ENCODE results near the gene CHST8.

DNA sequence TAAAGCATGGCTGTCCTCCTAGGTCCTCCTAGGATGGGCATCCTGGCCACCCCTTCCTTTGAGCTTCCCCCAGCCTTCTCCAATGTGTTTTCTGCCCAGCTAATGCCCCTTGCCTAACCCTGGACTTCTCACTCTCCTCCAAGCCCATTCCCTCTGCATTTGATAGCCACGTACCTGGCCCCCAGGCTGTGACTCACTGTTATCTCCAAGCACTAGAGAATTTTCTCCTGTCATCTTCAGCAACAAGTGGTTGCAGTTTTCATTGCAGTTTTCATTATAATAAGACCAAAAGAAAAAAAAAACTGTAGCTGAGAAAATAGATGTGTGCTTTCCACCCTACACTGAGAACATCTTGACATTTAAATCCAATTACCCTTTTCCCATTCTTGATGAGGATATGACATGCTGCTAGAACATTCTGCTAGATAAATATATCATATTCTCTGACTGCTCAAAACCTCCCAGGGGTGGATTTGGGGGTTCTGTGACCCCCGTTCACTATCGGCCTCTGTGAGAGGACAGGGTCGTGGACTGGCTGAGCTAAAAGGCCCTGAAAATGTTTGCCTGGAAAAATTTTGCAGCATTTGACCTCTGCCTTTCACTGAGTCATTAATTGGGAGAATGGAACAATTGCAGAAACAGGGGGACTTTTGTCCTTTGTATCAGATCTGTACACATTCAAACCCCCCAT lies 116.1 kb downstream of the CHST8 start:
- TF ChIP-seq CTCF (IDR thresholded peaks at IDR 0.05; ENCODE audit: insufficient read depth, low read length) = no peak
- TF ChIP-seq POLR2AphosphoS5 (IDR thresholded peaks at IDR 0.05; ENCODE audit: low read depth) = no peak
- TF ChIP-seq GABPA (IDR thresholded peaks at IDR 0.05; ENCODE audit: low read depth) = no peak
- no peak for TF ChIP-seq SPI1 (IDR thresholded peaks at IDR 0.05; ENCODE audit: borderline replicate concordance, low read depth)

Data from HL-60 (cell line).